Suprapubic skin (tissue), 4 donors: ENCODE results near the gene CCDC85A.

Source experiments
- EP300 ChIP-seq: sonication (generic); formaldehyde crosslinking; IDR thresholded peaks from one replicate; pipeline ENCODE4 v1.6.1; 2017; ENCODE audit warnings: antibody characterized with exemption
- POLR2A ChIP-seq, 2 donors: fragments of 450-650 bp; IDR thresholded peaks; one replicate each; pipeline ENCODE4 v1.6.1; 2017; ENCODE audit warnings: antibody characterized with exemption in 2 of 2, mild to moderate bottlenecking in 2 of 2, moderate library complexity in 2 of 2
- POLR2AphosphoS5 ChIP-seq, 3 donors: sonication (generic); formaldehyde crosslinking; IDR thresholded peaks; one replicate each; pipeline ENCODE4 v1.6.1; 2017; ENCODE audit warnings: antibody characterized with exemption in 3 of 3
- TF ChIP-seq, protein P1 (sequence below), 2 donors: fragments of 200-600 bp in 1 of 2; fragments of 450-650 bp in 1 of 2; sonication (generic) in 1 of 2; IDR thresholded peaks; one replicate each; pipeline ENCODE4 v1.5.1; 2016 to 2019; ENCODE audit warnings: antibody characterized with exemption in 2 of 2, mild to moderate bottlenecking in 1 of 2, moderate library complexity in 1 of 2

DNA sequence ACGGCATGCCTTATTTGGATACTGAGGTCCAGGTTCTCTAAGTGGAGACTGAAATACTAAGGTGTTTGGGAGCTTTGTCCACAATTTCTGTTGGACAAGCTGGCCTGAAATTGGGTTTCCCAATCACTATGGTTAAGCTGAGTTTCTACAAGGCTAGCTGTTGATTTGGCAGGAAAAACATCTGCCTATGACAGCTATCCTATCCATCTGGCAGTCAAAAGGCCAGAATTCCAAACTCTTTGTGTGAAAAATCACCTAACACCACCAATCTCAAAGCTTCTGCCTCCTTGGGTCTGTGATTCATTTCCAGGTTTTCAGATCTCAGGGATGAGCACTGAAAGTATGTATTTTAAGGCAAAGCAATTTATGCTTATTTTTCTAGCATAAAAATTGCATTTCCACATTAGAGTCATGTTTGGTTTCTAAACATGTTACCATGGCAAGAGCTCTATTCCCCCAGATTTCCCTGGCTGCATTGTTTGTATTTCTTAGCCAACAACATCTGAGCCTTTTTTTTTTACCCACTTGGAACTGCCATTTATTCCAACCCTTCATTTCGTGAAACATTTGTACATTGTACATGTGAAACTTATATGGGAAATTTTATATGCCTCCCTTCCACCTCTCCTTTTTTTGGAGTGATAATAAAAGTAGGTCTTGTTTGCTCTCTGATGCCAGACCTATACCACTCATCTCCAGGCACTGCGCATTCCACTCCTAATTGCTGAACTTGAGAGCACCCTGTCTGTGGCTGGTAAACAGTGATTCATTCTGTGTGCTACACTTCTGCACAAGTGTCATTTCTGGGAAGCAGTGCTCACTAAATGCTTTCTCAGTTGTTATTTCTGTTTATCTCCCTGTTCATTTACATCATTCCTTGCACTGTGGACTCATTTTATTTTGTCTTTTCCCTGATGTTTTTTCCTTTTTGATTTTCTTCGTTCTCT is 15.9 kb upstream of the CCDC85A start:
- TF ChIP-seq POLR2AphosphoS5 (IDR thresholded peaks at IDR 0.05) (no peak), EP300 (no peak), POLR2A (IDR thresholded peaks at IDR 0.05) (no peak)
- TF ChIP-seq, protein P1, sequence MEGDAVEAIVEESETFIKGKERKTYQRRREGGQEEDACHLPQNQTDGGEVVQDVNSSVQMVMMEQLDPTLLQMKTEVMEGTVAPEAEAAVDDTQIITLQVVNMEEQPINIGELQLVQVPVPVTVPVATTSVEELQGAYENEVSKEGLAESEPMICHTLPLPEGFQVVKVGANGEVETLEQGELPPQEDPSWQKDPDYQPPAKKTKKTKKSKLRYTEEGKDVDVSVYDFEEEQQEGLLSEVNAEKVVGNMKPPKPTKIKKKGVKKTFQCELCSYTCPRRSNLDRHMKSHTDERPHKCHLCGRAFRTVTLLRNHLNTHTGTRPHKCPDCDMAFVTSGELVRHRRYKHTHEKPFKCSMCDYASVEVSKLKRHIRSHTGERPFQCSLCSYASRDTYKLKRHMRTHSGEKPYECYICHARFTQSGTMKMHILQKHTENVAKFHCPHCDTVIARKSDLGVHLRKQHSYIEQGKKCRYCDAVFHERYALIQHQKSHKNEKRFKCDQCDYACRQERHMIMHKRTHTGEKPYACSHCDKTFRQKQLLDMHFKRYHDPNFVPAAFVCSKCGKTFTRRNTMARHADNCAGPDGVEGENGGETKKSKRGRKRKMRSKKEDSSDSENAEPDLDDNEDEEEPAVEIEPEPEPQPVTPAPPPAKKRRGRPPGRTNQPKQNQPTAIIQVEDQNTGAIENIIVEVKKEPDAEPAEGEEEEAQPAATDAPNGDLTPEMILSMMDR (IDR thresholded peaks at IDR 0.05): no peak
